Neural cell (in vitro differentiated cells): ENCODE measurements around the gene FERMT1. TPM values are rescaled to one million over a fixed set of nuclear protein-coding genes. Genes with fewer than 3 reads are reported as not detected.

Experiments used
- H2AFZ ChIP-seq: fragments of 200-600, 300-800 bp; sonication (generic), shearing (Covaris generic); 2 replicates; pipeline ENCODE4 v1.6.0; 2014; ENCODE audit warnings: low read depth, mild to moderate bottlenecking, antibody characterized with exemption, low read length, moderate library complexity
- H3F3A ChIP-seq: fragments of 200-600 bp; shearing (Covaris generic); 2 replicates; pipeline ENCODE4 v1.6.1; 2016; ENCODE audit warnings: mild to moderate bottlenecking, moderate library complexity, mixed read lengths, antibody characterized with exemption, low read length; ENCODE audit not compliant: insufficient read depth, poor library complexity, severe bottlenecking
- H3K27ac ChIP-seq: fragments of 200-600, 300-800 bp; sonication (generic), shearing (Covaris generic); 2 replicates; pipeline ENCODE4 v1.5.1; 2014; ENCODE audit warnings: mild to moderate bottlenecking, low read length, moderate library complexity
- H3K27me3 ChIP-seq: fragments of 300-800, 200-600 bp; sonication (generic), shearing (Covaris generic); 2 replicates; pipeline ENCODE4 v1.6.0; 2014; ENCODE audit warnings: mild to moderate bottlenecking, low read depth, low read length, moderate library complexity; ENCODE audit not compliant: insufficient read depth
- H3K36me3 ChIP-seq: fragments of 300-800, 200-600 bp; sonication (generic), shearing (Covaris generic); 2 replicates; pipeline ENCODE4 v1.5.1; 2014; ENCODE audit warnings: mild to moderate bottlenecking, antibody characterized with exemption, low read length, moderate library complexity; ENCODE audit not compliant: insufficient read depth
- H3K4me2 ChIP-seq: fragments of 300-800, 200-600 bp; sonication (generic), shearing (Covaris generic); 2 replicates; pipeline ENCODE4 v1.6.0; 2014; ENCODE audit warnings: mild to moderate bottlenecking, low read length
- H3K4me3 ChIP-seq: fragments of 300-800, 200-600 bp; sonication (generic), shearing (Covaris generic); 2 replicates; pipeline ENCODE4 v1.5.1; 2014; ENCODE audit warnings: mild to moderate bottlenecking, low read length, moderate library complexity
- H3K79me2 ChIP-seq: fragments of 200-600 bp; shearing (Covaris generic); replicated peaks from 2 replicates; pipeline ENCODE4 v1.6.0; 2014; ENCODE audit warnings: mild to moderate bottlenecking, low read length, moderate library complexity; ENCODE audit not compliant: insufficient read depth
- H3K9ac ChIP-seq: fragments of 300-800, 200-600 bp; sonication (generic), shearing (Covaris generic); 2 replicates; pipeline ENCODE4 v1.6.1; 2016; ENCODE audit warnings: mild to moderate bottlenecking, low read length, mixed read lengths
- H3K9me2 ChIP-seq: fragments of 200-600 bp; shearing (Covaris generic); 2 replicates; pipeline ENCODE4 v1.6.1; 2016; ENCODE audit warnings: mild to moderate bottlenecking, low read length, mixed read lengths; ENCODE audit not compliant: insufficient read depth
- H3K9me3 ChIP-seq: fragments of 200-600, 300-800 bp; sonication (generic), shearing (Covaris generic); 2 replicates; pipeline ENCODE4 v1.6.1; 2016; ENCODE audit warnings: mild to moderate bottlenecking, mixed run types, low read length, moderate library complexity, mixed read lengths
- H4K20me1 ChIP-seq: fragments of 200-600 bp; shearing (Covaris generic); 2 replicates; pipeline ENCODE4 v1.6.1; 2016; ENCODE audit warnings: mild to moderate bottlenecking, mixed run types; ENCODE audit not compliant: insufficient read depth
- CTCF ChIP-seq: fragments of 450-650 bp; IDR thresholded peaks from 2 replicates; pipeline ENCODE4 v1.5.1; 2014; ENCODE audit warnings: antibody characterized with exemption, mild to moderate bottlenecking, moderate library complexity; ENCODE audit not compliant: poor library complexity, severe bottlenecking
- EP300 ChIP-seq: fragments of 450-650 bp; conservative IDR thresholded peaks from 2 replicates; pipeline ENCODE4 v1.6.1; 2014; ENCODE audit warnings: antibody characterized with exemption, mild to moderate bottlenecking, moderate library complexity; ENCODE audit not compliant: poor library complexity, severe bottlenecking
- EZH2 ChIP-seq: fragments of 200-600, 300-800 bp; shearing (Covaris generic), sonication (generic); IDR thresholded peaks from 2 replicates; pipeline ENCODE4 v1.6.1; 2014; ENCODE audit warnings: antibody characterized with exemption, low read length, borderline replicate concordance, mild to moderate bottlenecking; ENCODE audit not compliant: insufficient read depth, poor library complexity, severe bottlenecking
- MXI1 ChIP-seq: fragments of 450-650 bp; conservative IDR thresholded peaks from 2 replicates; pipeline ENCODE4 v1.6.1; 2014; ENCODE audit warnings: antibody characterized with exemption, mild to moderate bottlenecking; ENCODE audit not compliant: poor library complexity, severe bottlenecking
- POLR2AphosphoS5 ChIP-seq: IDR thresholded peaks from 2 replicates; pipeline ENCODE4 v1.6.1; 2012
- RAD21 ChIP-seq: fragments of 450-650 bp; conservative IDR thresholded peaks from 2 replicates; pipeline ENCODE4 v1.6.1; 2014; ENCODE audit warnings: antibody characterized with exemption, mild to moderate bottlenecking, moderate library complexity
- REST ChIP-seq: IDR thresholded peaks from 2 replicates; pipeline ENCODE4 v1.6.1; 2012; ENCODE audit warnings: borderline replicate concordance
- SMC3 ChIP-seq: fragments of 450-650 bp; conservative IDR thresholded peaks from 2 replicates; pipeline ENCODE4 v1.6.1; 2014; ENCODE audit warnings: antibody characterized with exemption, mild to moderate bottlenecking, moderate library complexity; ENCODE audit not compliant: poor library complexity
- TAF1 ChIP-seq: IDR thresholded peaks from 2 replicates; pipeline ENCODE4 v1.6.1; 2012; ENCODE audit warnings: low read depth
- polyA plus RNA-seq: library from polyadenylated mRNA; depleted of rRNA; stranded (reverse); fragments of >200 nt; gene quantifications from 2 replicates; pipeline ENCODE4 v1.2.3, GENCODE V29; 2014

FERMT1 gene
- polyA plus RNA-seq, 1 donor from 2014 or later = not detected

GRCh38 chr20:6083926-6084325, 38.9 kb downstream of the FERMT1 start:
- TF ChIP-seq EZH2 (no peak), CTCF (no peak), EP300 (no peak), TAF1 (no peak), POLR2AphosphoS5 (no peak), MXI1 (no peak), RAD21 (no peak), REST (no peak), SMC3 (no peak)
- Histone ChIP-seq H3K79me2 (no peaks in the 10 kb centered on the region), H3K27me3 (no peaks in the 10 kb centered on the region), H3K9ac (no peak overlapping the region), H2AFZ (no peak overlapping the region), H3K9me3 (no peaks in the 10 kb centered on the region), H4K20me1 (no peaks in the 10 kb centered on the region), H3K4me3 (no peak overlapping the region), H3K27ac (no peak overlapping the region), H3K4me2 (no peak overlapping the region), H3F3A (no peaks in the 10 kb centered on the region), H3K36me3 (no peaks in the 10 kb centered on the region), H3K9me2 (no peaks in the 10 kb centered on the region)

- Histone ChIP-seq H2AFZ (no peak overlapping the region), H3K4me2 (no peak overlapping the region), H3K4me3 (no peak overlapping the region), H3F3A (no peaks in the 10 kb centered on the region), H3K9me3 (no peaks in the 10 kb centered on the region), H3K79me2 (no peaks in the 10 kb centered on the region), H3K36me3 (no peaks in the 10 kb centered on the region), H3K9me2 (no peaks in the 10 kb centered on the region), H4K20me1 (no peaks in the 10 kb centered on the region), H3K27me3 (no peaks in the 10 kb centered on the region), H3K27ac (no peak overlapping the region), H3K9ac (no peak overlapping the region)
- TF ChIP-seq EP300 (no peak), TAF1 (no peak), POLR2AphosphoS5 (no peak), CTCF (no peak), EZH2 (no peak), SMC3 (no peak), MXI1 (no peak)
Observed at GRCh38 chr20:6081236-6081635, 41.6 kb downstream of the FERMT1 start.
